Astrocyte (in vitro differentiated cells and primary cell): Measurements from ENCODE around the gene THAP3.

Source experiments
- EZH2 ChIP-seq: IDR thresholded peaks from 2 replicates; pipeline ENCODE4 v1.6.1; 2012; ENCODE audit warnings: mild to moderate bottlenecking, low read length, inconsistent platforms; ENCODE audit not compliant: insufficient read depth
- TF ChIP-seq, protein P1 (sequence below): IDR thresholded peaks from 2 replicates; pipeline ENCODE4 v1.5.1; 2011; ENCODE audit warnings: low read depth, mild to moderate bottlenecking, inconsistent platforms, low read length, moderate library complexity; ENCODE audit not compliant: insufficient read depth

- TF ChIP-seq, protein P1, sequence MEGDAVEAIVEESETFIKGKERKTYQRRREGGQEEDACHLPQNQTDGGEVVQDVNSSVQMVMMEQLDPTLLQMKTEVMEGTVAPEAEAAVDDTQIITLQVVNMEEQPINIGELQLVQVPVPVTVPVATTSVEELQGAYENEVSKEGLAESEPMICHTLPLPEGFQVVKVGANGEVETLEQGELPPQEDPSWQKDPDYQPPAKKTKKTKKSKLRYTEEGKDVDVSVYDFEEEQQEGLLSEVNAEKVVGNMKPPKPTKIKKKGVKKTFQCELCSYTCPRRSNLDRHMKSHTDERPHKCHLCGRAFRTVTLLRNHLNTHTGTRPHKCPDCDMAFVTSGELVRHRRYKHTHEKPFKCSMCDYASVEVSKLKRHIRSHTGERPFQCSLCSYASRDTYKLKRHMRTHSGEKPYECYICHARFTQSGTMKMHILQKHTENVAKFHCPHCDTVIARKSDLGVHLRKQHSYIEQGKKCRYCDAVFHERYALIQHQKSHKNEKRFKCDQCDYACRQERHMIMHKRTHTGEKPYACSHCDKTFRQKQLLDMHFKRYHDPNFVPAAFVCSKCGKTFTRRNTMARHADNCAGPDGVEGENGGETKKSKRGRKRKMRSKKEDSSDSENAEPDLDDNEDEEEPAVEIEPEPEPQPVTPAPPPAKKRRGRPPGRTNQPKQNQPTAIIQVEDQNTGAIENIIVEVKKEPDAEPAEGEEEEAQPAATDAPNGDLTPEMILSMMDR, result no peak
- TF ChIP-seq EZH2, result no peak
Measured at GRCh38 chr1:6593810-6594209, 30.9 kb upstream of the THAP3 start.
